HG03066 (cell line): ENCODE measurements around the gene PEX14.
"Not testable (repeated sequence)": the region's sequence is repeated elsewhere in the genome, so short reads cannot be mapped to it uniquely, and the experiment has no call there.

Source experiments
- ATAC-seq: cut with Tn5 transposase; IDR thresholded peaks from one replicate; pipeline ENCODE4 v1.9.1; 2021; ENCODE audit warnings: low read depth; ENCODE audit not compliant: unreplicated experiment

Gene PEX14, protein sequence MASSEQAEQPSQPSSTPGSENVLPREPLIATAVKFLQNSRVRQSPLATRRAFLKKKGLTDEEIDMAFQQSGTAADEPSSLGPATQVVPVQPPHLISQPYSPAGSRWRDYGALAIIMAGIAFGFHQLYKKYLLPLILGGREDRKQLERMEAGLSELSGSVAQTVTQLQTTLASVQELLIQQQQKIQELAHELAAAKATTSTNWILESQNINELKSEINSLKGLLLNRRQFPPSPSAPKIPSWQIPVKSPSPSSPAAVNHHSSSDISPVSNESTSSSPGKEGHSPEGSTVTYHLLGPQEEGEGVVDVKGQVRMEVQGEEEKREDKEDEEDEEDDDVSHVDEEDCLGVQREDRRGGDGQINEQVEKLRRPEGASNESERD

DNA sequence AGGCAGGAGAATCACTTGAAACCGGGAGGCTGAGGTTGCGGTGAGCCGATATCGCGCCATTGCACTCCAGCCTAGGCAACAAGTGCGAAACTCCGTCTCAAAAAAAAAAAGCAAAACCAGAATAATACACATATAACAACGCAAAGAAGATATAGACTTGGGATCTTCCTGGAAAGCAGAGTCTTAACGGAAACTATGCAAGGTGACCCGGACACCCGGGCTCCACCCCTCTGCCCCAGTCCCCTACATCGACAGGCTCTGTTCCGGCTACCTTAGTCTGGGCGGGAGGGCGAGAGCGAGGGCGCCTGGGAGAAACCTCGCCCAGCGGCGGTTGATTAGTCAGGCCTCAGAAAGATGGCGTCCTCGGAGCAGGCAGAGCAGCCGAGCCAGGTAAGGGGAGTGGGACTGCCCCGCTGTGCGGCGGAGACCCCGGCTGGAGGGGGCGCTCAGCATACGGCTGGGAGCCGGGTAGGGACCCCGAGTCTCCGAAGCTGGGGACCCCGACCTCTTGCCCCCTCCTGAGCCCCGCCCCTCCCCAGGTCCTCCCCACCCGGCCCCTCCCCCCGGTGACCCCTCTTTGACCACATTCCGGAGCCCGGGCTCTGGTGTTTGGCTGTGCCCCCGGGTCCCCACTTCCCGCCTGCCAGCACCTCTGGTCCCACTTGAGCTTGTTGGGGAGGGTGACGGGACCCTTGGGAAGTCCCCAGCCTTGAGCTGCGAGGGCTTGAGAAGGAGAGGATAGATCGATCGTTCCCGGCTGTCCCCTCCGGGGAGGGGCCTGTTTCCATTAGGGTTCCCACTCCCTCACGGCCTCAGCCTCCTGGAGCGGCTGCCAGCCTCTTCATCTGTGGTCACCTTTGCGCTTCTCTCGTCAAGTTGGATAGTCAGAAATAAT lies at the start of gene PEX14:
TSS of gene PEX14 (plus strand) at position 338 of the 895 bp plus-strand sequence. CDS start at position 355, 17 bp downstream.
- peak; percentile 61 for ATAC-seq

DNA sequence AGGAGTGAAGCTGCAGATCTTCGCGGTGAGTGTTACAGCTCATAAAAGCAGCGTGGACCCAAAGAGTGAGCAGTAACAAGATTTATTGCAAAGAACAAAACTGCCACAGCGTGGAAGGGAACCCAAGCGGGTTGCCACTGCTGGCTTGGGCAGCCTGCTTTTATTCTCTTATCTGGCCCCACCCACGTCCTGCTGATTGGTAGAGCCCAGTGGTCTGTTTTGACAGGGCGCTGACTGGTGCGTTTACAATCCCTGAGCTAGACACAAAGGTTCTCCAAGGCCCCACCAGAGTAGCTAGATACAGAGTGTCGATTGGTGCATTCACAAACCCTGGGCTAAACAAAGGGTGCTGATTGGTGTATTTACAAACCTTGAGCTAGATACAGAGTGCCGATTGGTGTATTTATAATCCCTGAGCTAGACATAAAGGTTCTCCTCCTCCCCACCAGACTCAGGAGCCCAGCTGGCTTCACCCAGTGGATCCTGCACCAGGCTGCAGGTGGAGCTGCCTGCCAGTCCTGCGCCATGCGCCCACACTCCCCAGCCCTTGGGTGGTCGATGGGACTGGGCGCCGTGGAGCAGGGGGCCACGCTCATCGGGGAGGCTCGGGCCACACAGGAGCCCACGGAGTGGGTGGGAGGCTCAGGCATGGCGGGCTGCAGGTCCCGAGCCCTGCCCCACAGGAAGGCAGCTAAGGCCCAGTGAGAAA lies 48.8 kb upstream of the PEX14 start:
- not testable (repeated sequence) for ATAC-seq

DNA sequence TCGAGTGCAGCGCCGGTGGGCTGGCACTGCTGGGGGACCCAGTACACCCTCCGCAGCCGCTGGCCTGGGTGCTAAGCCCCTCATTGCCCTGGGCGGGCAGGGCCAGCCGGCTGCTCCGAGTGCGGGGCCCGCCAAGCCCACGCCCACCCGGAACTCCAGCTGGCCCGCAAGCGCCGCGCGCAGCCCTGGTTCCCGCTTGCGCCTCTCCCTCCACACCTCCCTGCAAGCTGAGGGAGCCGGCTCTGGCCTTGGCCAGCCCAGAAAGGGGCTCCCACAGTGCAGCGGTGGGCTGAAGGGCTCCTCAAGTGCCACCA lies 48.3 kb upstream of the PEX14 start:
- ATAC-seq = not testable (repeated sequence)

DNA sequence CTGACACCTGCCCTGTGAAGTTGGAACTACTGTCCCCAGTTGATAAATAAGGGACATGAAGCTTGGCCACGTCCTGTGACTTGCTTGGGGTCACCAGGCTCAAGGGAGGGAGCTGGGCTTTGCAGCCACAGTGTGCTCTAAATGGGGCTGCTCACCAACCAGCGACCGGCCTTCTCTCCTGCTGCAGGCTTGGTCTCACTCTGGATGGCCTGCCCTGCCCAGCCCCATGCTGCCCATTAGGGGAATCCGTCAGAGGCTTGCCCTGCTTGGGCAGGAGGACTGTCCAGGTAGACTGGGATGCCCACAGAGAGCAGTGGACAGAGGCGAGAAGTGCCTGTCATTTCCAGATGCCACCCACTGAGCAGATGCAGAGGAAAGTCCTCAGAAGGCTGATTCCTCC lies 45.8 kb upstream of the PEX14 start:
- ATAC-seq = no peak

GRCh38 chr1:10429868-10430215 lies 44.9 kb upstream of the PEX14 start:
- no peak for ATAC-seq

DNA sequence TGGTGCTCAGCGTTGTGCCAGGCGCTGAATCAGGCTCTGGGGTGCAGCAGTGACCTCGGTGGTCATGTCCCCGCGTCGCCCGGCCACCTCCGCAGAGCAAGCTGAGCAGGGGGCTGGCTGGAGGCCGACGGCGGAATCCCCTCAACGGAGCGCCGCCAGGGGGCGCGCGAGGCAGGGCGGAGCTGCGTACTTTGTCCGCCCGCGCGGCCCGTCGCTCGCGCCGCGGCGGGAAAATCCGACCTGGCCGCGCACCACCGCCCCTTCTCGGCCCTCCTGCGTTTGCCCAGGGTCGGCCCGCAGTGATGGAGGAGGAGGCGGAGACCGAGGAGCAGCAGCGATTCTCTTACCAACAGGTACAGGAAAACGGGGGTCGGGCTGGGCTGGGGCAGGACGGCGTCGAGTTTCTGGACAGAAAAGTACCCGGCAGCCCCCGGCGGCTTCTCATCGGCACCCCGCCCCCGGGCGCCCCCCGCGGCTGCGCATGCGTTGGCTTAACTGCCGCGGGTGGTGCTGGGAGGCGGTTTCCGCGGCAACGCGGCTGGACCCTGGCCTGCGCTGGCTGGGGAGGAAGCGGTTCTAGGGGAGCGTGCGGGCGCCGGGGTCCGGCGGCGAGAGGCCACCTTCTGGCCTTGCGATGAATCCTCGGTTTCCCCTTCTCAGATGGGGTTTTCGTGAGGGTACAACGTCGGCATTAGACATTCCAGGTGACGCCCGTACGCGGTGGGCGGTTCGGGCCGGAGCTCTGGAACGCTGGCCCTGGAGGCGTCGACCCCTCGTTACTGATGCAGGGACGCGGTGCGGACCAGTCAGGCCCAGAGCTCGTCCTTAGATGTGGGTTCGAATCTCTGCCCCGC lies 44.3 kb upstream of the PEX14 start, which contains the start of gene CENPS:
TSS of gene CENPS (plus strand) at position 218 of the 854 bp plus-strand sequence. CDS start at position 303, 85 bp downstream.
- ATAC-seq = peak; percentile 83

DNA sequence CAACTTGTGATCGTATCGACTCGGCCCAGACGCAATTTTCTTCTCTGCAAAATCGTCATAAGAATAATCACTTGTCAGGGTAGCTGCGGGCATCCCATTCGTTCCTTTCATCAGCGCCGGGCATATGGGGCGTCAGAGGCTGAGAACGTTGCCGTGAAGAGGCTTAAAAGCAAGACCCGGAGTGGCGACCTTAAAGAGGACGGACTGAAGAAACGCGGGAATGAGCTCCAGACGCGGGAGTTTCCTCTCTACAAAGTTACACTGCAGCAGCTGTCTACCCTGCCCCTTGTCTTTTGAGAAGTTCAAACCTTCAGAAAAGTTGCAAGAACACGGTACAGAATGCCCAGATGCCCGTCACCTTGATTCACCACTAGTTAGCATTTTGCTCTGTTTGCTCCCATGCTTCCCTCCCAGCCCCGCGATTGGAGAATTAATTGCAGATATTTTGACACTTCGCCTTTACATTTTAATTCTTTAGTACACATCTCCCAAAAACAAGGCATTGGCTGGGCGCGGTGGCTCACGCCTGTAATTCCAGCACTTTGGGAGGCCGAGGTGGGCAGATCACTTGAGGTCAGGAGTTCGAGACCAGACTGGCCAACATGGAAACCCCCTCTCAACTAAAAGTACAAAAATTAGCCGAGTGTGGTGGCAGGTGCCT lies 43.5 kb upstream of the PEX14 start:
- no peak for ATAC-seq

DNA sequence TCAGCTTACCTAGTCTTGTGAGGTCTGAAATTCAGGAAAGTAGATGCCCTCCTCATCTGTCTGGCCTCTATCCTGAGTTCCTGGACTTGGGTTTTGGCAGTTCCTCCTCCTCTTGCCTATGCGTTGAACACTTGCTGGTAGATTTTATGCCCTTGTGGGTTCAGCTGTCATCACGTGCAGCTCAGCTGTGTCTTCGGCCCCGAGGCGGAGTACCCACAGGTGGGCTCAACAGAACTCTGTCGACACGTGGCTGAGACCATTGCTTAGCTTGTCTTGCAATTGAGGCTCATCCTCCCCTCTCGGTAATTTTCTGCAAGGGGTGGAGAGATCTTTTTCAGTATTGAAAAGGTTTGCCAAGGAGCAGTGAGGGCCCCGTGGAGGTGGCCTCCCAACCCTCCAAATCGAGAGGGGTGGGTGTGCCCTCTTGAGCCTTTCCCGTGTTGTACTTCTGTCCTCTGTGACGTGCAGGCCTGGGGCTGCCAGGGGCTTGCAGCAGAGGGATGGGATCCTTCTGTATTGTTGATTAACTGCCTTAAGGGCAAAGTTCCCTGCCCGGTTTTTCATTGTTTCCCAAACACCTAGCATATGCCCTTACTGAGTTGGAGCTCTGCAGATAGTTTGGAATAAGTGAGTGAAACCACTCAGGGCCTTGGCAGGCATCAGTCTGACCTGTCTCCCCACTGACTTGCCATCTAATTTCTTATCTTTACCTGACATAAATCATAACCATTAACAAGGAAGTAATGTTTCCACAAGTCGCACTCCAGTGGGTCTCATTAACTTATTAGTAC lies 41.6 kb upstream of the PEX14 start:
- ATAC-seq = no peak

GRCh38 chr1:10433790-10434189 lies 41.0 kb upstream of the PEX14 start:
- no peak for ATAC-seq

- ATAC-seq = no peak
Observed at GRCh38 chr1:10434590-10434989, 40.2 kb upstream of the PEX14 start.

GRCh38 chr1:10437052-10437451 lies 37.7 kb upstream of the PEX14 start:
- ATAC-seq = no peak

DNA sequence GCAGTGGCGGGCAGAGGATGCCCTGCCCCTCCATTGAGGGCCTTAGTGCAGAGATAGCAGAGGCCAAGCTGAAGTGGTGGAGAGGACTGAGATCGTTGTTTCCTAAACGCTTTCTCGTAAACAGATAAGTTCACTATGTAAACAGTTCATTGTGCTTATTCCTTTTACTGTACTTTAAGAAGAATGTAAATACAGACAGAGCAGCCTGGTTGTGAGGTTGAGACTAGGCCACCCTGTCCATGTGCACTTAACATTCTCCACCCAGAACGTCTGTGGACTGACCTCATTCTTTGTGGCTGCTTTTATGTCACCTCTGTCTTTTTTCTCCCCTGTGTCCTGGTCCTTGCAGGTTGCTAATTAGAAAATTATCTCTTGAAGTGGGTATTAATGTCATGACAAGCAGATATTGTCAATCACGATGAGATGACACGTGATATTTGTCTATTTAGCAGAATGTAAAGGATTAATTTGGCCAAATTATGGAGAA lies 36.0 kb upstream of the PEX14 start:
- ATAC-seq = no peak

DNA sequence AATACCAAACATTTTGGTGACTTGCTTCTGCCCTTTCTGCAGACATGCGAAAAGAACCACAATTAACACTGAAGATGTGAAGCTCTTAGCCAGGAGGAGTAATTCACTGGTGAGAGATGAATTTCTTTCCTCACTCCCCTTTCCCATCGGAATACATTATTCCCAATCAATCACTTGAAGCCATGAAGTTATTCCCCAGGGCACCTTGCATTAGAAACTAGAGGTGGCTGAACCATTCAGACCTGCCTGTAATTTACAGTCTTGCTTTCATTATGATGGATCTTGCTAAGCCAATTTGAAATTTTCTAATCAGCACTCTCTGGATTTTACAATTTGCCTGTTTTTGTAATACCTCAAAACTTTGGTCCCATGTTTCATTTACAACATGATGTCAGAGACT lies 34.4 kb upstream of the PEX14 start:
- no peak for ATAC-seq

- ATAC-seq = no peak
Observed at GRCh38 chr1:10440794-10441193, 34.0 kb upstream of the PEX14 start.

DNA sequence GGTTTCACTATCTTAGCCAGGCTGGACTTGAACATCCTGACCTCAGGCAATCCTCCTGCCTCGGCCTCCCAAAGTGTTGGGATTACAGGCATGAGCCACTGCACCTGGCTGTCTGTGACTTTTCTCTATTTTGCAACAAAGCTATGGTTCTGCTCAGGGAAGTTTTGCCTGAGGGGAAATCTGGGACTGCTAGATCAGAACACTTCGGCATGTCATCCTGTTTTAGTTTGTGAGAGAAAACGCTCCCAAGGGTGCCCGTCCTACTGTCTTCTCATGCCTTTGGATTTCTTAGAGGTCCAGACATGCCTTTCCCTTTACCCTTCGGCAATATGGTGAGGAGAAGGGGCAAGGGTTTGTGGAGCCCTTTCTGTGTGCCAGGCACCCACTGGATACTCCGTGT lies 30.5 kb upstream of the PEX14 start:
- ATAC-seq = no peak

- no peak for ATAC-seq
Observed at GRCh38 chr1:10444795-10445397, 29.9 kb upstream of the PEX14 start.

DNA sequence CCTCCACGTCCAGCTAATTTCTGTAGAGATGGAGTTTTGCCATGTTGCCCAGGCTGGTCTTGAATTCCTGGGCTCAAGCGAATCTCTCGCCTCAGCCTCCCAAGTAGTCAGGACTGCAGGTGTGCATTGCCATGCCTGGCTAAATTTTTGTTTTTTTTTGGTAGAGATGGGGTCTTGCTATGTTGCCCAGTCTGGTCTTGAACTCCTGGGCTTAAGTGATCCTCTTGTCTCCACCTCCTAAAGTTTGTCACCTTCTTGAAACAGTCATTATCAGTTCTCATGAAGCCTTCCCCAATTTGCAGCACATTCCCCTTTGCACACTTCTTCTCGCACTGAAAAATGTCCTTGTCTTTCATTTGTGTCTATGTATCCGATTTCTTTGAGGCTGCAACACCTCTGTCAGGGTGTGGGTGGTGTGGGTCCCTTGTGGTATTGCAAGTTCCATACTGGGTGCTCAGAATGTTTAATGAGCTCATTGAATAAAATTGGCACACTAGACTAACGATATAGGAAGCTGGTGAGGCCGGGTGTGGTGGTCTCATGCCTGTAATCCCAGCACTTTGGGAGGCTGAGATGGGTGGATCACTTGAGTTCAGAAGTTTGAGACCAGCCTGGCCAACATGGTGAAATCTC lies 27.8 kb upstream of the PEX14 start:
- no peak for ATAC-seq

DNA sequence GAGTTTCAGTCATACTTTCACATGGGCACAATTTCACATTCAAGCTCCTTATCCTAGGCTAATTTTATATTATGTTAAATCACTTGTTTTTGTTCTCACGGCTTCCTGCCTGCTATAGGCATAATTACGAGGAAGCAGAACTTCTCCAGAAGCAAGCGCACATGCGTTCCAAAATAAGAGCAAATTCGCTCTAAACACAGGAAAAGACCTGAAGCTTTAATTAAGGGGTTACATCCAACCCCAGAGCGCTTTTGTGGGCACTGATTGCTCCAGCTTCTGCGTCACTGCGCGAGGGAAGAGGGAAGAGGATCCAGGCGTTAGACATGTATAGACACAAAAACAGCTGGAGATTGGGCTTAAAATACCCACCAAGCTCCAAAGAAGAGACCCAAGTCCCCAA lies 25.0 kb upstream of the PEX14 start, which contains the start of gene CORT:
TSS of gene CORT (plus strand) at position 281 of the 400 bp plus-strand sequence. CDS start 193 bp downstream, outside the sequence.
- ATAC-seq = no peak
